Ectodermal cell (in vitro differentiated cells): ENCODE data around the gene CLUH.

ENCODE experiments used
- H3K27ac ChIP-seq: 2 replicates; pipeline ENCODE4 v1.7.0; 2013; ENCODE audit warnings: mild to moderate bottlenecking, low read depth, low read length; ENCODE audit not compliant: insufficient read depth, poor library complexity, severe bottlenecking
- H3K27me3 ChIP-seq: 2 replicates; pipeline ENCODE4 v1.7.0; 2013; ENCODE audit warnings: mild to moderate bottlenecking, low read length; ENCODE audit not compliant: insufficient read depth, control insufficient read depth, poor library complexity, severe bottlenecking
- H3K36me3 ChIP-seq: one replicate; pipeline ENCODE4 v1.7.0; 2013; ENCODE audit warnings: low read length; ENCODE audit not compliant: control insufficient read depth, insufficient read depth
- H3K4me1 ChIP-seq: one replicate; pipeline ENCODE4 v1.7.0; 2013; ENCODE audit warnings: low read length; ENCODE audit not compliant: control insufficient read depth, insufficient read depth
- H3K4me3 ChIP-seq: 2 replicates; pipeline ENCODE4 v1.7.0; 2013; ENCODE audit warnings: low read depth, low read length, control low read depth; ENCODE audit not compliant: insufficient read depth
- H3K9me3 ChIP-seq: 2 replicates; pipeline ENCODE4 v1.7.0; 2013; ENCODE audit warnings: mild to moderate bottlenecking, low read length, moderate library complexity; ENCODE audit not compliant: control insufficient read depth
- WGBS, 2 experiments: methylation state at CpG; one replicate each; pipeline ENCODE4 v1.1.7; 2013; ENCODE audit warnings: missing lambda C conversion rate in 2 of 2; 5-methylcytosine and 5-hydroxymethylcytosine counted together

Gene CLUH

GRCh38 chr17:2736956-2737355, 25.4 kb upstream of the CLUH start:
- Histone ChIP-seq H3K9me3 (no peaks in the 10 kb centered on the region), H3K4me1 (no peaks in the 10 kb centered on the region), H3K27ac (no peak overlapping the region), H3K4me3 (no peak overlapping the region), H3K27me3 (no peaks in the 10 kb centered on the region), H3K36me3 (no peaks in the 10 kb centered on the region)
- 86 to 94% methylated on average over 3 of the region's 3 CpGs for WGBS, 2 experiments

GRCh38 chr17:2735896-2736295, 24.3 kb upstream of the CLUH start:
- Histone ChIP-seq H3K4me1 (no peaks in the 10 kb centered on the region), H3K4me3 (no peak overlapping the region), H3K36me3 (no peaks in the 10 kb centered on the region), H3K9me3 (no peaks in the 10 kb centered on the region), H3K27me3 (no peaks in the 10 kb centered on the region), H3K27ac (no peak overlapping the region)
- 94 to 95% methylated on average over 5 of the region's 5 CpGs for WGBS, 2 experiments

- no peaks in the 10 kb centered on the region for H3K27me3 ChIP-seq
- H3K4me3 ChIP-seq: no peak overlapping the region
- WGBS, 2 experiments: 92 to 95% methylated on average over 10 of the region's 10 CpGs
- no peaks in the 10 kb centered on the region for H3K36me3 ChIP-seq
- no peaks in the 10 kb centered on the region for H3K4me1 ChIP-seq
- no peak overlapping the region for H3K27ac ChIP-seq
- H3K9me3 ChIP-seq: no peaks in the 10 kb centered on the region
Observed at GRCh38 chr17:2734939-2735338, 23.4 kb upstream of the CLUH start.

- Histone ChIP-seq H3K27ac (no peak overlapping the region), H3K9me3 (no peaks in the 10 kb centered on the region), H3K4me3 (no peak overlapping the region), H3K36me3 (no peaks in the 10 kb centered on the region), H3K4me1 (no peaks in the 10 kb centered on the region), H3K27me3 (no peaks in the 10 kb centered on the region)
- 94 to 95% methylated on average over 10 of the region's 10 CpGs for WGBS, 2 experiments
Observed at GRCh38 chr17:2731807-2732206, 20.2 kb upstream of the CLUH start.

- Histone ChIP-seq H3K9me3 (no peaks in the 10 kb centered on the region), H3K4me3 (no peak overlapping the region), H3K27me3 (peaks cover under 1% of the 10 kb centered on the region), H3K27ac (no peak overlapping the region), H3K4me1 (no peaks in the 10 kb centered on the region), H3K36me3 (no peaks in the 10 kb centered on the region)
- 92 to 93% methylated on average over 17 of the region's 17 CpGs for WGBS, 2 experiments
Observed at GRCh38 chr17:2730764-2731353, 19.3 kb upstream of the CLUH start.

- Histone ChIP-seq H3K4me3 (peak overlapping the region; percentile 18), H3K36me3 (no peaks in the 10 kb centered on the region), H3K27ac (no peak overlapping the region), H3K27me3 (peaks cover 30% of the 10 kb centered on the region), H3K4me1 (no peaks in the 10 kb centered on the region), H3K9me3 (no peaks in the 10 kb centered on the region)
- 3 to 5% methylated on average over 40 of the region's 40 CpGs for WGBS, 2 experiments
Observed at GRCh38 chr17:2724784-2725164, 13.2 kb upstream of the CLUH start.

- Histone ChIP-seq H3K4me3 (peak overlapping the region; percentile 25), H3K36me3 (no peaks in the 10 kb centered on the region), H3K27ac (no peak overlapping the region), H3K27me3 (peaks cover 30% of the 10 kb centered on the region), H3K9me3 (no peaks in the 10 kb centered on the region), H3K4me1 (no peaks in the 10 kb centered on the region)
- 1 to 2% methylated on average over 98 of the region's 98 CpGs for WGBS, 2 experiments
Observed at GRCh38 chr17:2723997-2724783, 12.6 kb upstream of the CLUH start.

GRCh38 chr17:2723505-2723996, 12.0 kb upstream of the CLUH start:
- no peaks in the 10 kb centered on the region for H3K36me3 ChIP-seq
- peaks cover 30% of the 10 kb centered on the region for H3K27me3 ChIP-seq
- no peaks in the 10 kb centered on the region for H3K9me3 ChIP-seq
- peak overlapping the region; percentile 25 for H3K4me3 ChIP-seq
- H3K4me1 ChIP-seq: no peaks in the 10 kb centered on the region
- no peak overlapping the region for H3K27ac ChIP-seq
- WGBS, 2 experiments: 8 to 10% methylated on average over 18 of the region's 18 CpGs

- 77 to 82% methylated on average over 10 of the region's 10 CpGs for WGBS, 2 experiments
- H3K27ac ChIP-seq: no peak overlapping the region
- no peaks in the 10 kb centered on the region for H3K4me1 ChIP-seq
- no peaks in the 10 kb centered on the region for H3K9me3 ChIP-seq
- no peak overlapping the region for H3K4me3 ChIP-seq
- no peaks in the 10 kb centered on the region for H3K36me3 ChIP-seq
- H3K27me3 ChIP-seq: peaks cover 30% of the 10 kb centered on the region
Observed at GRCh38 chr17:2722611-2723010, 11.0 kb upstream of the CLUH start.

GRCh38 chr17:2721603-2722002, 10.0 kb upstream of the CLUH start:
- Histone ChIP-seq H3K27ac (no peak overlapping the region), H3K9me3 (no peaks in the 10 kb centered on the region), H3K27me3 (peaks cover 30% of the 10 kb centered on the region), H3K36me3 (no peaks in the 10 kb centered on the region), H3K4me3 (no peak overlapping the region), H3K4me1 (no peaks in the 10 kb centered on the region)
- 89 to 91% methylated on average over 4 of the region's 4 CpGs for WGBS, 2 experiments
